Non-pigmented ciliary epithelial cell (primary cell): Measurements from ENCODE around the gene SELENOV.

Source experiments
- DNase-seq: peaks from one replicate; pipeline ENCODE4 v3.0.0-alpha.2; 2010; ENCODE audit warnings: low read depth

The SELENOV gene

GRCh38 chr19:39494661-39495060, 20.3 kb upstream of the SELENOV start:
- DNase-seq = no peak

GRCh38 chr19:39496063-39496462, 18.9 kb upstream of the SELENOV start:
- DNase-seq = no peak

- DNase-seq = no peak
Measured at GRCh38 chr19:39497701-39497995, 17.3 kb upstream of the SELENOV start.

- DNase-seq = no peak
Measured at GRCh38 chr19:39497996-39498797, 16.7 kb upstream of the SELENOV start.

GRCh38 chr19:39498798-39499642, 15.9 kb upstream of the SELENOV start, which contains the start of gene DLL3:
Gene DLL3, plus strand, starts transcription at chr19:39498947. Its CDS starts 28 bp downstream, at chr19:39498975.
- no peak for DNase-seq

- no peak for DNase-seq
Measured at GRCh38 chr19:39499932-39500331, 15.0 kb upstream of the SELENOV start.

- no peak for DNase-seq
Measured at GRCh38 chr19:39500543-39500942, 14.4 kb upstream of the SELENOV start.

- no peak for DNase-seq
Measured at GRCh38 chr19:39501340-39501739, 13.6 kb upstream of the SELENOV start.

GRCh38 chr19:39502640-39503417, 12.1 kb upstream of the SELENOV start:
- DNase-seq = no peak

- DNase-seq = no peak
Measured at GRCh38 chr19:39506598-39506943, 8.4 kb upstream of the SELENOV start.

- DNase-seq = no peak
Measured at GRCh38 chr19:39506944-39507714, 7.8 kb upstream of the SELENOV start.

- no peak for DNase-seq
Measured at GRCh38 chr19:39507715-39508364, 7.1 kb upstream of the SELENOV start.

GRCh38 chr19:39508629-39509028, 6.3 kb upstream of the SELENOV start:
- no peak for DNase-seq

GRCh38 chr19:39509233-39509632, 5.7 kb upstream of the SELENOV start:
- DNase-seq = no peak

GRCh38 chr19:39512988-39513387, 2.0 kb upstream of the SELENOV start:
- DNase-seq = no peak

- no peak for DNase-seq
Measured at GRCh38 chr19:39515551-39516191, 732 bp downstream of the SELENOV start.

- DNase-seq = no peak
Measured at GRCh38 chr19:39516270-39516669, 1.3 kb downstream of the SELENOV start.

- no peak for DNase-seq
Measured at GRCh38 chr19:39517432-39517831, 2.5 kb downstream of the SELENOV start.

GRCh38 chr19:39518458-39518857, 3.5 kb downstream of the SELENOV start:
- DNase-seq = no peak

GRCh38 chr19:39518975-39519374, 4.0 kb downstream of the SELENOV start:
- DNase-seq = no peak
